Hepatocyte (in vitro differentiated cells): Measurements from ENCODE around the gene APAF1. TPM values are rescaled to one million over a fixed set of nuclear protein-coding genes. Genes with fewer than 3 reads are reported as not detected.
"Not testable (repeated sequence)": the region's sequence is repeated elsewhere in the genome, so short reads cannot be mapped to it uniquely, and the experiment has no call there.

Experiments
- DNase-seq: peaks from one replicate; pipeline ENCODE4 v3.0.0-alpha.2; 2016; ENCODE audit warnings: low spot score
- H2AFZ ChIP-seq: fragments of 200-600 bp; sonication (generic); 2 replicates; pipeline ENCODE4 v1.6.0; 2016; ENCODE audit warnings: antibody characterized with exemption, mild to moderate bottlenecking
- H3K27ac ChIP-seq: fragments of 200-600 bp; sonication (generic); 2 replicates; pipeline ENCODE4 v1.5.1; 2016; ENCODE audit warnings: mild to moderate bottlenecking
- H3K27me3 ChIP-seq: fragments of 200-600 bp; sonication (generic); 2 replicates; pipeline ENCODE4 v1.6.1; 2016
- H3K36me3 ChIP-seq: fragments of 200-600 bp; sonication (generic); replicated peaks from 2 replicates; pipeline ENCODE4 v1.5.1; 2016; ENCODE audit warnings: low read depth; ENCODE audit not compliant: insufficient read depth
- H3K4me1 ChIP-seq: fragments of 200-600 bp; sonication (generic); 2 replicates; pipeline ENCODE4 v1.5.1; 2016; ENCODE audit warnings: mild to moderate bottlenecking, moderate library complexity; ENCODE audit not compliant: insufficient read depth
- H3K4me2 ChIP-seq: fragments of 200-600 bp; sonication (generic); 2 replicates; pipeline ENCODE4 v1.6.0; 2016
- H3K4me3 ChIP-seq: fragments of 200-600 bp; sonication (generic); 2 replicates; pipeline ENCODE4 v1.5.1; 2016; ENCODE audit warnings: mild to moderate bottlenecking
- H3K79me2 ChIP-seq: fragments of 200-600 bp; sonication (generic); 2 replicates; pipeline ENCODE4 v1.6.0; 2017; ENCODE audit warnings: mild to moderate bottlenecking
- H3K9me2 ChIP-seq: fragments of 200-600 bp; sonication (generic); replicated peaks from 2 replicates; pipeline ENCODE4 v1.6.0; 2017; ENCODE audit warnings: mild to moderate bottlenecking; ENCODE audit not compliant: insufficient read depth
- H3K9me3 ChIP-seq: fragments of 200-600 bp; sonication (generic); 2 replicates; pipeline ENCODE4 v1.5.1; 2016; ENCODE audit warnings: low read depth, mild to moderate bottlenecking
- H4K20me1 ChIP-seq: fragments of 200-600 bp; sonication (generic); 2 replicates; pipeline ENCODE4 v1.6.0; 2016; ENCODE audit warnings: mild to moderate bottlenecking; ENCODE audit not compliant: insufficient read depth, poor library complexity, severe bottlenecking
- EZH2 ChIP-seq: fragments of 200-600 bp; sonication (generic); IDR thresholded peaks from 2 replicates; pipeline ENCODE4 v1.6.1; 2016; ENCODE audit warnings: antibody characterized with exemption, mild to moderate bottlenecking, borderline replicate concordance
- EZH2phosphoT487 ChIP-seq: fragments of 200-600 bp; sonication (generic); IDR thresholded peaks from one replicate; pipeline ENCODE4 v1.6.1; 2018; ENCODE audit warnings: antibody characterized with exemption, mild to moderate bottlenecking, low read depth, moderate library complexity; ENCODE audit not compliant: unreplicated experiment, severe bottlenecking
- WGBS: methylation state at CpG from one replicate; pipeline ENCODE4 v1.1.6; 2016; ENCODE audit warnings: low lambda C conversion rate; ENCODE audit errors: missing lambda C conversion rate; 5-methylcytosine and 5-hydroxymethylcytosine counted together
- polyA plus RNA-seq: library from polyadenylated mRNA; unstranded; fragments of >200 nt; fragmentation: Nextera tagmentation; extraction: Ambion mirVana; gene quantifications from 2 replicates; pipeline ENCODE4 v1.2.1, GENCODE V29; 2016
- total RNA-seq: library from RNA; depleted of rRNA; stranded (reverse); fragments of >200 nt; gene quantifications from 2 replicates; pipeline ENCODE4 v1.2.3, GENCODE V29; 2014
- TF ChIP-seq, protein P1 (sequence below): fragments of 200-600 bp; sonication (generic); IDR thresholded peaks from 2 replicates; pipeline ENCODE4 v1.5.1; 2016; ENCODE audit warnings: antibody characterized with exemption, mild to moderate bottlenecking; ENCODE audit not compliant: poor library complexity

The APAF1 gene
- total and polyA plus RNA-seq, 2 experiments from 2014 or later = 6.8 to 26.4 TPM

DNA sequence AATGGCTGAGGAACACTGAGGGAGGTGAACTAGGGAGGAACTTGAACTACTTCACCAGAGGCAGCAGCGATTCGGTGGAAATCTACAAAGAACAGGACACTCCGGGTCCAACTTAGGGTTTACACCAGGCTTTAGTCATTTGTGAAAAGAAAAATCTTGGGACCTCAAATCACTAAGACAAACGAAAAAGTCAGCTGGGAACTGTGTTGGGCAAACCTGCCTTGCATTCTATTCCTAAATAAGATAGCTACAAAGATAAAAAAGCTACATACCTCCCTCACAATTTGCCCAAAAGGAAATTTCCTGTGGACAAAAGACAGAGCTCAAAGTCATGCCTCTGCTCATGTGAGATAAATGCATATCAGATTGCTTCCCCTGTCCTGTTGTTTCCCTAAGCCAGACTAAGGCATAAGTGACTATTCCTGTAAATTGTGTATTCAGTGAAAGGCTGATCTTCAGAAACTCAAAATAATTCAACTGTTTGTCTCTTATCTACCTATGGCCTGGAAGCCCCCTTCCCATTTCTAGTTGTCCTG is 106.6 kb downstream of the APAF1 start:
- WGBS = 83% methylated on average over 4 of the region's 4 CpGs

DNA sequence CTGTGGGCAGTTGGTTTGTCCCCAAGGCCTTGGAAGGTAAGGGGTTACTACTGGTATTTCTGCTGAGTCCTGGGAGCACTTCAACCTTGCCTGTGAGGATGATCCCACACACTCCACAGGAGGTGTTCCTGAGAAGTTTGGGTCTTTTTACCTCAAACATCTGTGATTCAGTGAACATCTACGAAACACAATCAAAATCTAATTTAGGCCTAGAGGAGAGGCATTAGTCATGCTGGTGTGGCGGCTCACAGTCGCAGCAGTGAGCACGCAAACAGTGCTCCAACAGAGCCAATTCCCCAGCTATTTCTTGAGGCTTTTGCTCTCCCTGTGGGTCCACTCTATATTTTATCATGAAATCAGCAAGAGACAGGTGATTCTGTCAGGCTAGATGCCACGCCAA is 107.6 kb downstream of the APAF1 start:
- Histone ChIP-seq H3K27ac (no peak overlapping the region), H3K9me3 (no peaks in the 10 kb centered on the region), H3K4me3 (no peak overlapping the region), H3K36me3 (no peaks in the 10 kb centered on the region), H3K4me2 (no peak overlapping the region), H3K9me2 (no peaks in the 10 kb centered on the region), H4K20me1 (no peaks in the 10 kb centered on the region), H3K4me1 (no peaks in the 10 kb centered on the region), H3K27me3 (no peaks in the 10 kb centered on the region), H3K79me2 (no peaks in the 10 kb centered on the region), H2AFZ (no peak overlapping the region)
- no peak for DNase-seq
- TF ChIP-seq EZH2 = no peak
- TF ChIP-seq, protein P1, sequence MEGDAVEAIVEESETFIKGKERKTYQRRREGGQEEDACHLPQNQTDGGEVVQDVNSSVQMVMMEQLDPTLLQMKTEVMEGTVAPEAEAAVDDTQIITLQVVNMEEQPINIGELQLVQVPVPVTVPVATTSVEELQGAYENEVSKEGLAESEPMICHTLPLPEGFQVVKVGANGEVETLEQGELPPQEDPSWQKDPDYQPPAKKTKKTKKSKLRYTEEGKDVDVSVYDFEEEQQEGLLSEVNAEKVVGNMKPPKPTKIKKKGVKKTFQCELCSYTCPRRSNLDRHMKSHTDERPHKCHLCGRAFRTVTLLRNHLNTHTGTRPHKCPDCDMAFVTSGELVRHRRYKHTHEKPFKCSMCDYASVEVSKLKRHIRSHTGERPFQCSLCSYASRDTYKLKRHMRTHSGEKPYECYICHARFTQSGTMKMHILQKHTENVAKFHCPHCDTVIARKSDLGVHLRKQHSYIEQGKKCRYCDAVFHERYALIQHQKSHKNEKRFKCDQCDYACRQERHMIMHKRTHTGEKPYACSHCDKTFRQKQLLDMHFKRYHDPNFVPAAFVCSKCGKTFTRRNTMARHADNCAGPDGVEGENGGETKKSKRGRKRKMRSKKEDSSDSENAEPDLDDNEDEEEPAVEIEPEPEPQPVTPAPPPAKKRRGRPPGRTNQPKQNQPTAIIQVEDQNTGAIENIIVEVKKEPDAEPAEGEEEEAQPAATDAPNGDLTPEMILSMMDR = no peak
- 84% methylated on average over 5 of the region's 5 CpGs for WGBS

More for the DNA sequence above, 106.6 kb downstream of the APAF1 start:
- H3K36me3 ChIP-seq = no peaks in the 10 kb centered on the region
- peaks cover 3% of the 10 kb centered on the region for H3K27me3 ChIP-seq
- no peak overlapping the region for H2AFZ ChIP-seq
- no peaks in the 10 kb centered on the region for H3K9me2 ChIP-seq
- H3K4me2 ChIP-seq = no peak overlapping the region
- H3K9me3 ChIP-seq = no peaks in the 10 kb centered on the region
- no peaks in the 10 kb centered on the region for H3K79me2 ChIP-seq
- TF ChIP-seq EZH2 (no peak), EZH2phosphoT487 (no peak)
- TF ChIP-seq, protein P1 = no peak
- H3K4me3 ChIP-seq = no peak overlapping the region
- H3K4me1 ChIP-seq = no peaks in the 10 kb centered on the region
- no peaks in the 10 kb centered on the region for H4K20me1 ChIP-seq
- no peak overlapping the region for H3K27ac ChIP-seq
- DNase-seq = no peak

DNA sequence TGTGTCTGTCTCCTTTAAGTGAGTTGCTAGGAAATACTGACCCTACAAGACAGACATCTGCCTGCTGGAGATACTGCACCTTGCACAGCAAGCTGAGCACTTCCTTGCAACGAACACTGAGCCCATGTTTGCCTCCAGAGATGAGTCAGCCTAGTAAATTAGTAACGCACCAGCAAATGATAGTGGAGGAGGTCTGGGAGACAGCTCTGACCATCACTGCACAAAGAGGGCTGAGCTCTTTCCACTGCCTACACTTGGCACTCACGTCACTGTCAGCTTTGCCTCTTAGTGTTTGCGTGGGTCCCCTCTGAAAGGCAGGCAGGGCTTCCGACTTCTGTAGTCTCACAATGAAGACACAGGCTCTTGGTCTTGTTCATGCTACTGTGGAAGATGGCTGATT is 109.0 kb downstream of the APAF1 start:
- Histone ChIP-seq H3K36me3 (no peaks in the 10 kb centered on the region), H3K27ac (peak overlapping the region; percentile 43), H3K4me1 (no peaks in the 10 kb centered on the region), H3K27me3 (no peaks in the 10 kb centered on the region), H3K79me2 (no peaks in the 10 kb centered on the region), H4K20me1 (no peaks in the 10 kb centered on the region), H3K9me2 (no peaks in the 10 kb centered on the region), H3K9me3 (no peaks in the 10 kb centered on the region), H3K4me2 (no peak overlapping the region), H2AFZ (no peak overlapping the region), H3K4me3 (no peak overlapping the region)
- TF ChIP-seq EZH2 (no peak), EZH2phosphoT487 (no peak)
- TF ChIP-seq, protein P1 = no peak
- DNase-seq = peak; percentile 69
- 39% methylated on average over 5 of the region's 5 CpGs for WGBS

DNA sequence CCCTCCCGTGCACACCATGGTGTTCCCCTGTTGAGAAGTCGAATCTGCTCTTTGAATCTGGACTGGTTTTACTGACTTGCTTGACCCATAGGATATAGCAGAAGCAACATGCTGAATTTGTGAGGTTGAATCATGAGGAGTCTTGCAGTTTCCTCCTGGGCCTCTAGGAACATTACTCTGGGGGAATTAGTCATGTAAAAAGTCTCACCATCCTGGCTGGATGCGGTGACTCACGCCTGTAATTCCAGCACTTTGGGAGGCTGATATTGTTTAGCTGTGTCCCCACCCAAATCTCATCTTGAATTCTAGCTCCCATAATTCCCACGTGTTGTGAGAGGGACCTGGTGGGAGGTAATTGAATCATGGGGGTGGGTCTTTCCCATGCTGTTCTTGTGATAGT is 110.8 kb downstream of the APAF1 start:
- H4K20me1 ChIP-seq, H3K9me2 ChIP-seq, DNase-seq, H3K4me3 ChIP-seq, H3K9me3 ChIP-seq, H3K79me2 ChIP-seq, H2AFZ ChIP-seq, H3K36me3 ChIP-seq, H3K27ac ChIP-seq, H3K4me2 ChIP-seq, H3K4me1 ChIP-seq, H3K27me3 ChIP-seq: not testable (repeated sequence)
- WGBS = 89% methylated on average over 5 of the region's 5 CpGs
